Neural progenitor cell (in vitro differentiated cells): ENCODE data around the gene CHPF2.

Source experiments
- EZH2 ChIP-seq: fragments of 200-600 bp; sonication (generic); IDR thresholded peaks from 2 replicates; pipeline ENCODE4 v1.6.1; 2017; ENCODE audit warnings: antibody characterized with exemption, mild to moderate bottlenecking, moderate library complexity
- EZH2phosphoT487 ChIP-seq: fragments of 200-600 bp; sonication (generic); IDR thresholded peaks from 2 replicates; pipeline ENCODE4 v1.6.1; 2017; ENCODE audit warnings: antibody characterized with exemption

DNA sequence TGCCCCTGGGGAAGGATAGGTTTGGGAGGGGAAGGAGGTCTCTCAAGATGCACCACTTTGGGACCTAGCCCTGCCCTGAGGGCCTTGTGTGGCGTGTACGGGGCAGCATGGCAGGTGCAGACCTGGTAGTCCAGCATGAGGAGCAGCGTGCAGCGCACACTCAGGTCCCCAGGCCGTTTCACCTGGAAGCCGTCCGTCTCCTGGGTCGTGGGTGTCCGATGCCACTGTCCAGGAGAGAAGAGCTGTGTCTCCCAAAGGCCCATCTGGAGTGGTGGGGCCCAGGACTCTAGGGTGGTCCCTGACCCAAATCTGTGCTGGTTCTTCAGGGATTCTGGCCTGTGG is 9.4 kb downstream of the CHPF2 start:
- TF ChIP-seq EZH2 (no peak), EZH2phosphoT487 (no peak)
